Thyroid gland (tissue), 4 donors: ENCODE results near the gene EFL1. TPM values are rescaled to one million over a fixed set of nuclear protein-coding genes. Genes with fewer than 3 reads are reported as not detected.

Experiments
- DNase-seq, 2 donors: peaks; one replicate each; pipeline ENCODE4 v3.0.0-alpha.2; 2019
- H3K27ac ChIP-seq, 3 donors: fragments of 200-600 bp; sonication (generic); 1 replicate in 2 of 3; 2 replicates in 1 of 3; pipeline ENCODE4 v1.5.1; 2016 to 2019; ENCODE audit warnings: mild to moderate bottlenecking in 1 of 3, moderate library complexity in 1 of 3
- H3K27me3 ChIP-seq: fragments of 200-600 bp; sonication (generic); one replicate; pipeline ENCODE4 v1.5.1; 2019
- H3K36me3 ChIP-seq, 2 donors: fragments of 200-600 bp; sonication (generic); one replicate each; pipeline ENCODE4 v1.5.1; 2016 to 2019
- H3K4me1 ChIP-seq, 2 donors: fragments of 200-600 bp; sonication (generic); one replicate each; pipeline ENCODE4 v1.5.1; 2017 to 2019
- H3K4me3 ChIP-seq, 3 donors: fragments of 200-600 bp; sonication (generic); replicated peaks in 1 of 3; 1 replicate in 2 of 3; 2 replicates in 1 of 3; pipeline ENCODE4 v1.5.1; 2016; ENCODE audit warnings: mild to moderate bottlenecking in 1 of 3
- H3K9me3 ChIP-seq: fragments of 200-600 bp; sonication (generic); one replicate; pipeline ENCODE4 v1.5.1; 2017
- CTCF ChIP-seq, 6 experiments: fragments of 200-600 bp in 3 of 6; fragments of 450-650 bp in 3 of 6; sonication (generic) in 3 of 6; IDR thresholded peaks; one replicate each; pipeline ENCODE4 v1.5.1; 2016 to 2019; ENCODE audit warnings: antibody characterized with exemption in 6 of 6, mild to moderate bottlenecking in 2 of 6, inconsistent platforms in 1 of 6, moderate library complexity in 1 of 6
- POLR2A ChIP-seq, 2 donors: fragments of 450-650 bp; IDR thresholded peaks; one replicate each; pipeline ENCODE4 v1.6.1; 2017; ENCODE audit warnings: antibody characterized with exemption in 2 of 2, mild to moderate bottlenecking in 2 of 2, moderate library complexity in 1 of 2
- WGBS, 2 donors: methylation state at CpG; one replicate each; pipeline ENCODE4 v1.1.5; 2017; 5-methylcytosine and 5-hydroxymethylcytosine counted together
- intact Hi-C: fragments of 100-400 bp; cut with DNase I; formaldehyde crosslinking; loops from one replicate; pipeline ENCODE4 v1.15.1; 2023
- small RNA-seq: library from RNA; depleted of rRNA; stranded (forward); fragments of <200 nt; gene quantifications from one replicate; pipeline ENCODE3, GENCODE V24; 2016
- total RNA-seq, 4 donors: library from RNA; depleted of rRNA; stranded (reverse); fragments of >200 nt; gene quantifications; one replicate each; pipeline ENCODE4 v1.2.3, GENCODE V29; 2016

The EFL1 gene
- total RNA-seq, 4 donors from 2014 or later: 10.3 to 29.8 (median 17.5) TPM

- WGBS, 2 donors: 59 to 66% methylated on average over 10 to 14 of the region's 14 CpGs
These were observed 180.4 kb downstream of the EFL1 start for GRCh38 chr15:82081914-82082762.

DNA sequence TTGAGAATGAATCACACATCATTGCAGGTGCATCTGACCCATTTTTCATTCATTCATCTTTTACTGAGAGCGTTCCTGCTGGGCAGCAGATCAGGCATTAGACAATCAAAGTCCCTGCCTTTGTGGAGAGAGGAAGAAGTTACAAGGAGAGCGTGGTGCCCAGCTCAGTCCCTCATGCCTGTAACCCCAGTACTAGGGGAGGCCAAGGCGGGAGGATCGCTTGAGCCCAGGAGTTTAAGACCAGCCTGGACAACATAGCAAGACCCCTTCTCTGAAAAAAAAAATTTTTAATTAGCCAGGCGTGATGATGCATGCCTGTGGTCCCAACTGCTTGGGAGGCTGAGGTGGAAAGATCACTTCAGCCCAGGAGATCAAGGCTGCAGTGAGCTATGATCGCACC lies 181.8 kb downstream of the EFL1 start:
- DNase-seq: no peak
- intact Hi-C loops: no loop called here
- Histone ChIP-seq H3K27ac (no peak overlapping the region), H3K9me3 (no peaks in the 10 kb centered on the region), H3K36me3 (no peaks in the 10 kb centered on the region), H3K4me3 (no peak overlapping the region), H3K27me3 (no peaks in the 10 kb centered on the region), H3K4me1 (no peaks in the 10 kb centered on the region)
- no peak for TF ChIP-seq CTCF (IDR thresholded peaks at IDR 0.05)
- no peak for TF ChIP-seq POLR2A (IDR thresholded peaks at IDR 0.05)
- WGBS, 2 donors: 89 to 94% methylated on average over 6 of the region's 6 CpGs

More at GRCh38 chr15:82081914-82082762, 180.4 kb downstream of the EFL1 start:
- Histone ChIP-seq H3K27me3 (no peaks in the 10 kb centered on the region), H3K4me3 (no peak overlapping the region), H3K9me3 (no peaks in the 10 kb centered on the region), H3K36me3 (no peaks in the 10 kb centered on the region), H3K27ac (no peak overlapping the region), H3K4me1 (no peaks in the 10 kb centered on the region)
- DNase-seq: no peak
- TF ChIP-seq POLR2A (IDR thresholded peaks at IDR 0.05) (no peak), CTCF (IDR thresholded peaks at IDR 0.05) (no peak)
- intact Hi-C loops: no loop called here

Small RNAs within 50 kb of the gene (small RNA-seq; reads per million reads assigned to genes)
- gene RNU1-77P: not detected

Other genes starting within 250 kb of the EFL1 start
- 1 to 10 TPM in 2 of 4 donors, under 1 TPM in 2; 0.73 to 1.8 (median 1.1) TPM for gene MEX3B, start 216.7 kb downstream of the EFL1 start, total RNA-seq
- 1 to 10 TPM in 2 of 4 donors, under 1 TPM in 1, not detected in 1; 0.81 to 2.4 (median 1.4) TPM for gene SAXO2, start 84 bp upstream of the EFL1 start, total RNA-seq
- 1 to 10 TPM; 1.9 to 2.7 (median 2.2) TPM for gene GOLGA6L10, start 86.7 kb upstream of the EFL1 start, total RNA-seq
- 1 to 10 TPM; 3.3 to 5.2 (median 3.7) TPM for gene GOLGA6L9, start 167.1 kb upstream of the EFL1 start, total RNA-seq